Measurements from ENCODE around the gene PCDHA6.
A peak's percentile ranks its signal among the peaks of the same experiment; 100 is the strongest.

PCDHA6 gene

GRCh38 chr5:140862441-140863295, 34.9 kb downstream of the PCDHA6 start:
- Histone ChIP-seq H3K4me3 (ENCODE audit: low read length, poor library complexity, severe bottlenecking) (no peak overlapping the region), H4K20me1 (ENCODE audit: insufficient read depth, low read length, poor library complexity, severe bottlenecking) (no peaks in the 10 kb centered on the region), H3K27me3 (ENCODE audit: insufficient read depth, low read length, poor library complexity, severe bottlenecking) (no peaks in the 10 kb centered on the region), H3K36me3 (ENCODE audit: insufficient read depth, low read length) (no peaks in the 10 kb centered on the region), H3F3A (ENCODE audit: low read depth) (no peaks in the 10 kb centered on the region), H3K4me1 (ENCODE audit: insufficient read depth, low read length, poor library complexity, severe bottlenecking) (no peaks in the 10 kb centered on the region), H3K4me2 (ENCODE audit: low read depth, low read length, poor library complexity, severe bottlenecking) (no peak overlapping the region), H3K9ac (ENCODE audit: low read depth, low read length, poor library complexity, severe bottlenecking) (no peak overlapping the region), H3K79me2 (ENCODE audit: insufficient read depth, low read length) (no peaks in the 10 kb centered on the region), H3K9me3 (ENCODE audit: insufficient read depth, low read depth, low read length) (no peaks in the 10 kb centered on the region), H3K9me2 (replicated peaks; ENCODE audit: low read depth, low read length) (no peaks in the 10 kb centered on the region), H2AFZ (ENCODE audit: low read length) (no peak overlapping the region)
- TF ChIP-seq EZH2phosphoT487 (IDR thresholded peaks at IDR 0.05; ENCODE audit: borderline replicate concordance) (no peak), CTCF (conservative IDR thresholded peaks at IDR 0.05; ENCODE audit: low read length) (no peak)

GRCh38 chr5:140868721-140869554, 41.2 kb downstream of the PCDHA6 start, which contains the start of gene PCDHA11:
TSS of gene PCDHA11 (plus strand) at chr5:140868957. CDS start at chr5:140869104, 147 bp downstream.
- no peak within 1 kb of the TSS for H2AFZ ChIP-seq (ENCODE audit: low read length)
- no peaks in the 10 kb centered on the region for H4K20me1 ChIP-seq (ENCODE audit: insufficient read depth, low read length, poor library complexity, severe bottlenecking)
- no peak within 1 kb of the TSS for H3K9ac ChIP-seq (ENCODE audit: low read depth, low read length, poor library complexity, severe bottlenecking)
- no peaks in the 10 kb centered on the region for H3K4me1 ChIP-seq (ENCODE audit: insufficient read depth, low read length, poor library complexity, severe bottlenecking)
- no peaks in the 10 kb centered on the region for H3K27me3 ChIP-seq (ENCODE audit: insufficient read depth, low read length, poor library complexity, severe bottlenecking)
- no peak for TF ChIP-seq CTCF (conservative IDR thresholded peaks at IDR 0.05; ENCODE audit: low read length)
- no peak for TF ChIP-seq EZH2phosphoT487 (IDR thresholded peaks at IDR 0.05; ENCODE audit: borderline replicate concordance)
- no peaks in the 10 kb centered on the region for H3F3A ChIP-seq (ENCODE audit: low read depth)
- no peak within 1 kb of the TSS for H3K4me2 ChIP-seq (ENCODE audit: low read depth, low read length, poor library complexity, severe bottlenecking)
- no peaks in the 10 kb centered on the region for H3K79me2 ChIP-seq (ENCODE audit: insufficient read depth, low read length)
- H3K36me3 ChIP-seq (ENCODE audit: insufficient read depth, low read length), result no peaks in the 10 kb centered on the region
- H3K4me3 ChIP-seq (ENCODE audit: low read length, poor library complexity, severe bottlenecking), result no peak within 1 kb of the TSS
- no peaks in the 10 kb centered on the region for H3K9me2 ChIP-seq (replicated peaks; ENCODE audit: low read depth, low read length)
- H3K9me3 ChIP-seq (ENCODE audit: insufficient read depth, low read depth, low read length), result no peaks in the 10 kb centered on the region

GRCh38 chr5:140869555-140869886, 41.8 kb downstream of the PCDHA6 start:
- Histone ChIP-seq H3K4me3 (ENCODE audit: low read length, poor library complexity, severe bottlenecking) (no peak overlapping the region), H3K4me1 (ENCODE audit: insufficient read depth, low read length, poor library complexity, severe bottlenecking) (no peaks in the 10 kb centered on the region), H3F3A (ENCODE audit: low read depth) (no peaks in the 10 kb centered on the region), H3K9me3 (ENCODE audit: insufficient read depth, low read depth, low read length) (no peaks in the 10 kb centered on the region), H3K27me3 (ENCODE audit: insufficient read depth, low read length, poor library complexity, severe bottlenecking) (no peaks in the 10 kb centered on the region), H3K9ac (ENCODE audit: low read depth, low read length, poor library complexity, severe bottlenecking) (no peak overlapping the region), H3K79me2 (ENCODE audit: insufficient read depth, low read length) (no peaks in the 10 kb centered on the region), H2AFZ (ENCODE audit: low read length) (no peak overlapping the region), H3K36me3 (ENCODE audit: insufficient read depth, low read length) (no peaks in the 10 kb centered on the region), H3K9me2 (replicated peaks; ENCODE audit: low read depth, low read length) (no peaks in the 10 kb centered on the region), H3K4me2 (ENCODE audit: low read depth, low read length, poor library complexity, severe bottlenecking) (no peak overlapping the region), H4K20me1 (ENCODE audit: insufficient read depth, low read length, poor library complexity, severe bottlenecking) (no peaks in the 10 kb centered on the region)
- TF ChIP-seq EZH2phosphoT487 (IDR thresholded peaks at IDR 0.05; ENCODE audit: borderline replicate concordance), result no peak
- peak; percentile 25; the same call in 1 of the 2 replicates for TF ChIP-seq CTCF (conservative IDR thresholded peaks at IDR 0.05; ENCODE audit: low read length)
